Left lung (tissue), 10 donors: ENCODE data around the gene DDX47. TPM values are rescaled to one million over a fixed set of nuclear protein-coding genes. Genes with fewer than 3 reads are reported as not detected.
"Not testable (repeated sequence)": the region's sequence is repeated elsewhere in the genome, so short reads cannot be mapped to it uniquely, and the experiment has no call there.

Experiments used
- ATAC-seq: fragments of 200-7000 bp; cut with Tn5 transposase; one replicate; pipeline ENCODE4 v1.9.1; 2020; ENCODE audit warnings: moderate library complexity
- DNase-seq, 4 donors: peaks; one replicate each; pipeline ENCODE4 v3.0.0-alpha.2; 2013 to 2020
- H3K27ac ChIP-seq, 2 donors: fragments of 200-600 bp; sonication (generic) in 1 of 2; one replicate each; pipeline versions ENCODE4 v1.5.0 to v1.8.0; 2020 to 2021
- H3K27me3 ChIP-seq, 2 donors: fragments of 200-600 bp; sonication (generic) in 1 of 2; one replicate each; pipeline versions ENCODE4 v1.5.0 to v1.8.0; 2020 to 2021
- H3K36me3 ChIP-seq, 2 donors: fragments of 200-600 bp; sonication (generic) in 1 of 2; one replicate each; pipeline versions ENCODE4 v1.5.0 to v1.8.0; 2020 to 2021
- H3K4me1 ChIP-seq, 2 donors: fragments of 200-600 bp; one replicate each; pipeline ENCODE4 v1.8.0; 2021
- H3K4me3 ChIP-seq, 2 donors: fragments of 200-600 bp; sonication (generic) in 1 of 2; one replicate each; pipeline versions ENCODE4 v1.5.0 to v1.8.0; 2020 to 2021; ENCODE audit warnings: mild to moderate bottlenecking in 1 of 2
- H3K9me3 ChIP-seq, 2 donors: fragments of 200-600 bp; sonication (generic) in 1 of 2; one replicate each; pipeline versions ENCODE4 v1.5.0 to v1.8.0; 2020 to 2021
- intact Hi-C, 2 donors: fragments of 100-400 bp; cut with DNase I; formaldehyde crosslinking; loops; one replicate each; pipeline versions ENCODE4 v1.11.2 to v1.14.2; 2022
- polyA plus RNA-seq, 6 donors: library from polyadenylated mRNA; unstranded; fragments of 120-200 nt; gene quantifications; one replicate each; pipeline ENCODE4 v1.2.1, GENCODE V29; 2013; ENCODE audit not compliant: insufficient read length in 6 of 6
- total RNA-seq, 2 donors: library from RNA; stranded (reverse); fragmentation: NEBNext Ultra II Directional; extraction: Animal tissue kit (Norgen Biotek cat#: 25700); gene quantifications; one replicate each; pipeline ENCODE4 v1.2.1, GENCODE V29; 2021
- TF ChIP-seq, protein P1 (sequence below), 2 donors: fragments of 200-600 bp; sonication (generic) in 1 of 2; IDR thresholded peaks; one replicate each; pipeline versions ENCODE4 v1.5.0 to v1.8.0; 2021; ENCODE audit warnings: antibody characterized with exemption in 2 of 2
- donor health status: DM: no; HTN: yes; CAD: no.
- donor health status: DM: no; HTN: no; CAD: no.

Gene DDX47
- total and polyA plus RNA-seq, 8 donors = 44.0 to 86.7 (median 74.8) TPM

GRCh38 chr12:12872139-12872933, 59.2 kb downstream of the DDX47 start:
- no peaks in the 10 kb centered on the region for H3K9me3 ChIP-seq
- TF ChIP-seq, protein P1, sequence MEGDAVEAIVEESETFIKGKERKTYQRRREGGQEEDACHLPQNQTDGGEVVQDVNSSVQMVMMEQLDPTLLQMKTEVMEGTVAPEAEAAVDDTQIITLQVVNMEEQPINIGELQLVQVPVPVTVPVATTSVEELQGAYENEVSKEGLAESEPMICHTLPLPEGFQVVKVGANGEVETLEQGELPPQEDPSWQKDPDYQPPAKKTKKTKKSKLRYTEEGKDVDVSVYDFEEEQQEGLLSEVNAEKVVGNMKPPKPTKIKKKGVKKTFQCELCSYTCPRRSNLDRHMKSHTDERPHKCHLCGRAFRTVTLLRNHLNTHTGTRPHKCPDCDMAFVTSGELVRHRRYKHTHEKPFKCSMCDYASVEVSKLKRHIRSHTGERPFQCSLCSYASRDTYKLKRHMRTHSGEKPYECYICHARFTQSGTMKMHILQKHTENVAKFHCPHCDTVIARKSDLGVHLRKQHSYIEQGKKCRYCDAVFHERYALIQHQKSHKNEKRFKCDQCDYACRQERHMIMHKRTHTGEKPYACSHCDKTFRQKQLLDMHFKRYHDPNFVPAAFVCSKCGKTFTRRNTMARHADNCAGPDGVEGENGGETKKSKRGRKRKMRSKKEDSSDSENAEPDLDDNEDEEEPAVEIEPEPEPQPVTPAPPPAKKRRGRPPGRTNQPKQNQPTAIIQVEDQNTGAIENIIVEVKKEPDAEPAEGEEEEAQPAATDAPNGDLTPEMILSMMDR (IDR thresholded peaks at IDR 0.05) = no peak
- H3K36me3 ChIP-seq = no peaks in the 10 kb centered on the region
- ATAC-seq = peak; percentile 86
- H3K27me3 ChIP-seq = no peaks in the 10 kb centered on the region
- no peak overlapping the region for H3K4me3 ChIP-seq
- peak in 2 of 4 donors; percentile 56 to 69 for DNase-seq
- H3K4me1 ChIP-seq = no peaks in the 10 kb centered on the region
- intact Hi-C loops = no loop called here
- peak overlapping the region; percentile 38 to 49 for H3K27ac ChIP-seq

GRCh38 chr12:12872934-12873275, 59.8 kb downstream of the DDX47 start:
- H3K9me3 ChIP-seq = no peaks in the 10 kb centered on the region
- H3K4me3 ChIP-seq = no peak overlapping the region
- ATAC-seq (peak; percentile 4), DNase-seq (no peak)
- no peaks in the 10 kb centered on the region for H3K4me1 ChIP-seq
- no peaks in the 10 kb centered on the region for H3K36me3 ChIP-seq
- intact Hi-C loops = no loop called here
- TF ChIP-seq, protein P1 (IDR thresholded peaks at IDR 0.05) = no peak
- no peaks in the 10 kb centered on the region for H3K27me3 ChIP-seq
- H3K27ac ChIP-seq = peak overlapping the region; percentile 38 to 49

- H3K27ac ChIP-seq = no peak overlapping the region
- TF ChIP-seq, protein P1 (IDR thresholded peaks at IDR 0.05) = no peak
- no peaks in the 10 kb centered on the region for H3K4me1 ChIP-seq
- H3K9me3 ChIP-seq = no peaks in the 10 kb centered on the region
- H3K27me3 ChIP-seq = no peaks in the 10 kb centered on the region
- ATAC-seq = no peak
- no peak for DNase-seq
- no peaks in the 10 kb centered on the region for H3K36me3 ChIP-seq
- no peak overlapping the region for H3K4me3 ChIP-seq
- intact Hi-C loops = no loop called here
Observed at GRCh38 chr12:12874029-12874428, 60.9 kb downstream of the DDX47 start.

- H3K4me1 ChIP-seq = not testable (repeated sequence)
Observed at GRCh38 chr12:12875301-12875700, 62.2 kb downstream of the DDX47 start.

DNA sequence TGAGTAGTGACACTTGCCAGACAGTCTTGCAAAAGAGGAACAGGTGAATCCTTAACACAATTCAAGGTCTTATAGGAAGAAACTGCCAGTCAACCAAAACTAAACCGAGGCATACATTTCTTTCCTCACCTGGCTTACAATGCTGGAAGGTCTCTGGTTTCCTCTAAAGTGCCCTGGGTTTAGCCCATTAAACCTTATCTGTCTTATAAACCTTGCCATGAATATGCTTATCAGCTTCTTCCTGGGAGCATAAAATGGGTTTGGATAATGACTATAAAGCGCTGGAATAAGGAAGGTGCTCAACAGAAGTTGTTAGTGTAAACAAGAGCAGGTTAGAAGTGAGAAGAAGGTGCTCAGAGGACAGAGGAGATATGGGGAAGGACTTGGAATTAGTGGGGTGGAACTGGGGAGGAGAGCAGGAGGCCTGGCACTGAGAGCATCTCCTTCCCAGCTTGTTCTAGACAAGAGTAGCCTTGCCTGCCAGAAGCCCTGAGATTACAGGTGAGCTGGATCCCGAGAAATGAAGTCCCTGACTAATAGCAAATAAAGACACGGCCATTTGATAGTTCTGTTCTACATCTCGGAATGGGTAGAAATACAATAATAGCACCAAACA, 64.1 kb downstream of the DDX47 start:
- peak overlapping the region in 1 of 2 donors; percentile 13 for H3K27ac ChIP-seq
- no peak for DNase-seq
- TF ChIP-seq, protein P1 (IDR thresholded peaks at IDR 0.05) = no peak
- H3K4me1 ChIP-seq = no peaks in the 10 kb centered on the region
- intact Hi-C loops = no loop called here
- H3K27me3 ChIP-seq = no peaks in the 10 kb centered on the region
- peak; percentile 24 for ATAC-seq
- H3K9me3 ChIP-seq = no peaks in the 10 kb centered on the region
- H3K36me3 ChIP-seq = no peaks in the 10 kb centered on the region
- no peak overlapping the region for H3K4me3 ChIP-seq

More at GRCh38 chr12:12875301-12875700, 62.2 kb downstream of the DDX47 start:
- H3K4me3 ChIP-seq, H3K27ac ChIP-seq, ATAC-seq, DNase-seq, H3K36me3 ChIP-seq, intact Hi-C loops, H3K9me3 ChIP-seq, H3K27me3 ChIP-seq: not testable (repeated sequence)
